Type B pancreatic cell (in vitro differentiated cells): ENCODE measurements around the gene SLC29A3. TPM values are rescaled to one million over a fixed set of nuclear protein-coding genes. Genes with fewer than 3 reads are reported as not detected.

Source experiments
- DNase-seq: peaks from one replicate; pipeline ENCODE4 v3.0.0; 2021; ENCODE audit warnings: mixed read lengths; ENCODE audit not compliant: unreplicated experiment; ENCODE audit errors: extremely low spot score
- H3K27ac Mint-ChIP-seq: 2 replicates; pipeline ENCODE4 v1.8.0; 2021; ENCODE audit warnings: mild to moderate bottlenecking, mixed read lengths
- H3K27me3 Mint-ChIP-seq: 2 replicates; pipeline ENCODE4 v1.8.0; 2021; ENCODE audit warnings: mixed read lengths
- H3K36me3 Mint-ChIP-seq: 2 replicates; pipeline ENCODE4 v1.8.0; 2021; ENCODE audit warnings: mixed read lengths
- H3K4me1 Mint-ChIP-seq: one replicate; pipeline ENCODE4 v1.8.0; 2021; ENCODE audit warnings: mixed read lengths; ENCODE audit not compliant: unreplicated experiment
- H3K4me3 Mint-ChIP-seq: 2 replicates; pipeline ENCODE4 v1.8.0; 2021; ENCODE audit warnings: mild to moderate bottlenecking, mixed read lengths
- H3K9me3 Mint-ChIP-seq: 2 replicates; pipeline ENCODE4 v1.8.0; 2021; ENCODE audit warnings: mixed read lengths
- long read RNA-seq: library from polyadenylated mRNA; unstranded; transcript quantifications from one replicate; pipeline ENCODE4 v2.0.0, GENCODE V29; 2020
- total RNA-seq: library from RNA; stranded (reverse); gene quantifications from 2 replicates; pipeline ENCODE4 v1.2.1, GENCODE V29; 2021; ENCODE audit warnings: low replicate concordance
- TF ChIP-seq, protein P1 (sequence below): fragments of 200-600 bp; sonication (generic); conservative IDR thresholded peaks from 2 replicates; pipeline ENCODE4 v1.5.0; 2021; ENCODE audit warnings: antibody characterized with exemption, mild to moderate bottlenecking

SLC29A3 gene
- total RNA-seq = 8.8 and 11.1 TPM in 2 replicates
- long read RNA-seq, partial matches to known transcripts = 2 of 9 reads
- long read RNA-seq, other reads (novel, unspliced or antisense) = 4 of 9 reads

DNA sequence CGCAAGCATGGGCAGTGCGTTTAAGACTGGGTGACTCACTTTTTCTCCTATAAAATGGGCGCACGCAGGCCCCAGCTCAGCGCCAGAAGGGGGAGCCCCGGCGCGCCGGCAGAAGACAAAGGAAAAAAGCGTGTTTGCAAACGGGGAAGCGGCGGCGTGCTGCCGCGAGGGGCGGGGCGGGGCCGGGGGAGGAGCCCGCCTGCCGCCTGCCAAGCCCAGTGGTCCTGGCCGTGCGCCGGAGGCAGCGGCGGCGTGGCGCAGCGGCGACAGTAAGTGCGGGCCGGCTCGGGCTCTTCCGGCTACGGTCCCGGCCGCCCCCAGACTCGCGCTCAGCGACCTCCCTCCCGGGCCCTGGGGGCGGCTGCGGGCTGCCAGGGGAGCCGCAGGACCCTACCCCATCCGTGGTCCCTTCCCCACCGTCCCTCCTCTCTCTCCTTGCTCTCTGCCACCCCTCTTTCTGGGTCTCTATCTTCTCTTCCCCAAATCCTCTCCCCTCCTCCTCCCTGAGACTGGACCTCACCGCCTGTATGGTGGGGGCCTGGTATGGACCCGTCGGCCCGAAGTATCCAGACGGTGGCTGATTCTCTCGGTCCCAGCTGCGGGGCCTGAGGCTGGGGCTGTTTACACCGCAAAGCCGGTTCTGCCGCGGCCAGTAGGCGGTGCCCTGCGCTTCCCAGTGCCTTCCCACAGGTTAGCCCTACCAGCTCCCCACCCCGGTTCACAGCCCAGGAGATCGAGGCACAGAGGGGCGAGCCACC is at the start of gene SLC29A3:
Gene SLC29A3 (plus strand): TSS at position 218 of the 758 bp plus-strand sequence. CDS start 51 bp downstream, at position 269.
- Mint-ChIP-seq H3K4me3 (peak within 1 kb of the TSS; percentile 98), H3K27ac (peak within 1 kb of the TSS; percentile 87), H3K9me3 (no peaks in the 10 kb centered on the region), H3K4me1 (peaks cover 40% of the 10 kb centered on the region), H3K36me3 (peaks cover 12% of the 10 kb centered on the region), H3K27me3 (peaks cover 4% of the 10 kb centered on the region)
- TF ChIP-seq, protein P1, sequence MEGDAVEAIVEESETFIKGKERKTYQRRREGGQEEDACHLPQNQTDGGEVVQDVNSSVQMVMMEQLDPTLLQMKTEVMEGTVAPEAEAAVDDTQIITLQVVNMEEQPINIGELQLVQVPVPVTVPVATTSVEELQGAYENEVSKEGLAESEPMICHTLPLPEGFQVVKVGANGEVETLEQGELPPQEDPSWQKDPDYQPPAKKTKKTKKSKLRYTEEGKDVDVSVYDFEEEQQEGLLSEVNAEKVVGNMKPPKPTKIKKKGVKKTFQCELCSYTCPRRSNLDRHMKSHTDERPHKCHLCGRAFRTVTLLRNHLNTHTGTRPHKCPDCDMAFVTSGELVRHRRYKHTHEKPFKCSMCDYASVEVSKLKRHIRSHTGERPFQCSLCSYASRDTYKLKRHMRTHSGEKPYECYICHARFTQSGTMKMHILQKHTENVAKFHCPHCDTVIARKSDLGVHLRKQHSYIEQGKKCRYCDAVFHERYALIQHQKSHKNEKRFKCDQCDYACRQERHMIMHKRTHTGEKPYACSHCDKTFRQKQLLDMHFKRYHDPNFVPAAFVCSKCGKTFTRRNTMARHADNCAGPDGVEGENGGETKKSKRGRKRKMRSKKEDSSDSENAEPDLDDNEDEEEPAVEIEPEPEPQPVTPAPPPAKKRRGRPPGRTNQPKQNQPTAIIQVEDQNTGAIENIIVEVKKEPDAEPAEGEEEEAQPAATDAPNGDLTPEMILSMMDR = peak; percentile 78
- DNase-seq = peak; percentile 81

DNA sequence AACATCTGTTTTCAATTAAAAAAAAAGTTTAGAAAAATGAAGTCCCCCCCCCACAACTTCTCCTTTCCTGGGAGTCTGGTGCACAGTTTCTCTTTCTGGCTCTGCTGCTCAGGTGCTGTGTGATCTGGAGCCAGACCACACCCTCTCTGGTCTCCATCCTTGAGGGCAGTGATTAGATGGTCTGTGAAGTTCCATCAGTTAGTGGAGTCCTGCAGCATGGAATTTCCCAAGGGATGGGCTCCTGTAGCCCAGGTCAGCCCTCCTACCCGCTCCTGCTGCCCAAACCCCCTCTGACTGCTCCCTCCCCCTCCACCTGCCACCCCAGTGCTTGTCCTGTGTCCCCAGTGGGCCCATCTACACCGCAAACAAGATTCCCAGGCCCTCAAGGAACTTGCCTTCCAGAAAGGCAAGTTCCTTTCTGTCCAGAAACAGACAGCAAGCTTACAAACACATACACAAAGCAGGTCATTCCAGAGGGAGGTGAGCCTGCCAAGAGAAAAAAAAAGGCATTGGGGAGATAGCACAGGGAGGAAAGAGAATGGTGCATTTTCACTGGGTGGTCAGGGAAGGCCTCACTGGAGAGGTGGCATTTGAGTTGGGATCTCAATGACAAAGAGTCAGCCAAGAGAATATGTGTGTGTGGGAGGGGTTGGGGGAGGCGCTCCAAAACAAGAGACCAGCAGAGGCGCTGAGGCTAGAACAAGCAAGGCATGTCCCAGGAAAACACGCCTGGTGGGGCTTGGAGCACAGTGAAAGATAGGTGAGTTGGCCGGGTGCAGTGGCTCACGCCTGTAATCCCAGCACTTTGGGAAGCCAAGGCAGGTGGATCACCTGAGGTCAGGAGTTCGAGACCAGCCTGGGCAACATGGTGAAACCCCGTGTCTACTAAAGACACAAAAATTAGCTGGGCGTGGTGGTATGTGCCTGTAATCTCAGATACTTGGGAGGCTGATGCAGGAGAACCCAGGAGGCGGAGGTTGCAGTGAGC is 49.5 kb upstream of the SLC29A3 start:
- H3K27me3 Mint-ChIP-seq = no peaks in the 10 kb centered on the region
- H3K9me3 Mint-ChIP-seq = no peaks in the 10 kb centered on the region
- H3K4me1 Mint-ChIP-seq = peaks cover 37% of the 10 kb centered on the region
- no peaks in the 10 kb centered on the region for H3K36me3 Mint-ChIP-seq
- H3K27ac Mint-ChIP-seq = peak overlapping the region; percentile 81
- H3K4me3 Mint-ChIP-seq = no peak overlapping the region
- TF ChIP-seq, protein P1 = peak; percentile 20
- DNase-seq = no peak

DNA sequence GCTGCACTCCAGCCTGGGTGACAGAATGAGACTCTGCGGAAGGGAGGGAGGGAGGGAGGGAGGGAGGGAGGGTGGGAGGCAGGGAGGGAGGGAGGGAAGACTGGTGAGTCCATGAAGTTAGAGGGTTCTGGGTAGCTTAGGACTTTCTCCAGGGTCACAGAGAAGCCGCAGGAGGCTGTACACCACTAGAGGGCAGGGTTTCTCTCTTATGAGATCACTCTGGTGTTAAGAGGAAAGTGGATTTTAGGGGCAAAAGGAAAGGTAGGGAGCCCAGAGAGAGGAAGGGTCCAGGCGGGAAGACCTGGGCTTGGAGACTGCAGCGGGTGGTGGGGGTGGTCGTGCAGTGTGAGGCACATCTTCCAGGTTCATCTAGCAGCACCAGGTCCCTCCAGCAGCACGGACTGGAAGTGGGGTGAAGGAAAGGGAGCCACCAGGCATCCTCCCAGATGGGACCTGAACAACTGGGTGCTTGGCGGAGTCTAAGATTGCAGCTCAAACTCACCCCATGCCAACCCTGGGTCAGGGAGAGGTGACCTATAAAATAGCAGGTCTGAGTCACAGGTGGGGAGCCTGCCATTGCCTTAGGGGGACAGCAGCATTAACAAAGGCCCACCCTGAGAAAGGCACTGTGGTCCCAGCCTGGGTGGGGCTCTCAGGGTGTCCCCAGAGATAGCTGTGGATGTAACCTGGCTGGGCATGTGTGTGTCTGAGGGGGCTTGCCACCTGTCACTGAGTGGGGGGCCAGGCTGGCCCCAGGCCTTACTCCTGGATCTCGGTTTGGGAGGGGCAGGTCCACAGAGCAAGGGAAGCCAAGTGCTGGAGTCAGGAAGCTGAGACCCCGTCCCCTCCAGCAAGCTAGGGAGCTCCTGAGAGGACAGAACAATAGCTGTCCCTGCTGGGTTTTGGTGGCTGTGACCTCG is 48.5 kb upstream of the SLC29A3 start:
- DNase-seq = no peak
- no peak overlapping the region for H3K4me3 Mint-ChIP-seq
- peaks cover 46% of the 10 kb centered on the region for H3K4me1 Mint-ChIP-seq

DNA sequence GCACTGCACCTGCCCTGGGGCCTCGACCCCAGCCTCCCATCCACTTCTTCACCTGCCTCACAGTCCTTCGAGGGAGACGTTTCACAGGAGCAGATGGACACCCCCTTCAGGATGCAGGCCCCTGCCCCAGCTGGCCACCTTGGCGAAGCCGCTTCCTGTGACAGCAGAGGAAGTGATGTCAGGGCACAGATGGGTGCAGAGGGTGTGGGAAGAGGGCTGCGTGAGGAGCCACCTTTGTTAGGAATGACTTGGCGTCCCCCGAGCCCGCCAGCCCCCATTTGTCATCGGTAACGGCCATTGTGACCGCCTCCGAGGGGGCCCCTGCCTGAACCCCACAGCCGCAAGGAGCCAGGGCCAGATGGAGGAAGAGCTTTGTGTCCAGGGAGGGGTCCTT is 47.4 kb upstream of the SLC29A3 start:
- TF ChIP-seq, protein P1 = no peak
- Mint-ChIP-seq H3K4me1 (peaks cover 46% of the 10 kb centered on the region), H3K4me3 (no peak overlapping the region), H3K27ac (peak overlapping the region; percentile 36), H3K36me3 (no peaks in the 10 kb centered on the region), H3K27me3 (no peaks in the 10 kb centered on the region), H3K9me3 (no peaks in the 10 kb centered on the region)
- DNase-seq = no peak

More for the DNA sequence above, 48.5 kb upstream of the SLC29A3 start:
- Mint-ChIP-seq H3K27ac (peak overlapping the region; percentile 81), H3K27me3 (no peaks in the 10 kb centered on the region), H3K9me3 (no peaks in the 10 kb centered on the region), H3K36me3 (no peaks in the 10 kb centered on the region)
- TF ChIP-seq, protein P1 = peak; percentile 78
